ENCODE data around the gene PTTG1IP2.

DNA sequence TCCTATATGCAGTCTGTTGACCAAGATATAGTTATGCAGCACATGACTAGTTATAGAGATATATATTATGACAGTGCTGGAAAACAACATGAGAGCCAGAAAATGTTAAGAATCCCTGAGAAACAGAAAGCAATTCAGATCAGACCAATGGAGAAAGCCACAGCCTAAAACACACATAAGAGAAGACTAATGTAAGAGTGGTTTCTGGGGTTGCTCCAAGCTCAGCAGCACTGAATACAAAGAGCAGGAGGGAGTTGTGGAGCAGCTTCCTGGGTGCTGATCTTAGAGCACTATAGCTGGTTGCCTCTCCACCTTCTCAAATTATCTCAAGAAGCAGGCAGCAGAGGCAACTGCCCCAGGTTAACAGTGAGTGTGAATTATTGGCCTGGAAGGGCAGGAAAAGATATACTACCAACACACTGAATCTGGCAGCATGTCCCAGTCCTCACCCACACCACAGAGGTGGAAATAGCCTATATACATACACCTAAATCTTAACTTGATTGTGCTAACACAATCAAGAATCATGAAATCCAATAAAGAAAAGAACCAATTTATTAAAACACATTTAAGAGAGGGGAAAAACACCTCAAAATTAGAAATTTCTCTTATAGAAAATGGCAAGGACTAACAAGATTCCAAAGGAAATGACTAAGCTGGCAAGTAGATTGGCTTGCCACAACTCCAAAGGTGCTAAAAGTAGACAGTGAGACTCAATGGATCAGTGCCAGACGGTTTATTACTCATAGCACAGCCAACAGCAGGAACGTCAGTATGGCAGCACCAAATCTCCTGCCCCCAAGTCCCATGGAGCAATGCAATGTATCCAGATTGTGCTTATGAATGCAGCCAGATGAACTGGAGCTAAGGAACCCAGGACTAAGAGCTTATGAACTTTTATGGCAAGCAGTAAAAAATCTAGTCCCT is 5.1 kb downstream of the PTTG1IP2 start:
- TF ChIP-seq EP300 (IDR thresholded peaks at IDR 0.05) (no peak), CHD4 (IDR thresholded peaks at IDR 0.05; ENCODE audit: borderline replicate concordance) (no peak), POLR2A (IDR thresholded peaks at IDR 0.05; ENCODE audit: low read length) (no peak), ESRRA (IDR thresholded peaks at IDR 0.05; ENCODE audit: borderline replicate concordance, low read length) (no peak)
- TF ChIP-seq, protein P1, sequence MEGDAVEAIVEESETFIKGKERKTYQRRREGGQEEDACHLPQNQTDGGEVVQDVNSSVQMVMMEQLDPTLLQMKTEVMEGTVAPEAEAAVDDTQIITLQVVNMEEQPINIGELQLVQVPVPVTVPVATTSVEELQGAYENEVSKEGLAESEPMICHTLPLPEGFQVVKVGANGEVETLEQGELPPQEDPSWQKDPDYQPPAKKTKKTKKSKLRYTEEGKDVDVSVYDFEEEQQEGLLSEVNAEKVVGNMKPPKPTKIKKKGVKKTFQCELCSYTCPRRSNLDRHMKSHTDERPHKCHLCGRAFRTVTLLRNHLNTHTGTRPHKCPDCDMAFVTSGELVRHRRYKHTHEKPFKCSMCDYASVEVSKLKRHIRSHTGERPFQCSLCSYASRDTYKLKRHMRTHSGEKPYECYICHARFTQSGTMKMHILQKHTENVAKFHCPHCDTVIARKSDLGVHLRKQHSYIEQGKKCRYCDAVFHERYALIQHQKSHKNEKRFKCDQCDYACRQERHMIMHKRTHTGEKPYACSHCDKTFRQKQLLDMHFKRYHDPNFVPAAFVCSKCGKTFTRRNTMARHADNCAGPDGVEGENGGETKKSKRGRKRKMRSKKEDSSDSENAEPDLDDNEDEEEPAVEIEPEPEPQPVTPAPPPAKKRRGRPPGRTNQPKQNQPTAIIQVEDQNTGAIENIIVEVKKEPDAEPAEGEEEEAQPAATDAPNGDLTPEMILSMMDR (IDR thresholded peaks at IDR 0.05): no peak
- TF ChIP-seq, protein P2, sequence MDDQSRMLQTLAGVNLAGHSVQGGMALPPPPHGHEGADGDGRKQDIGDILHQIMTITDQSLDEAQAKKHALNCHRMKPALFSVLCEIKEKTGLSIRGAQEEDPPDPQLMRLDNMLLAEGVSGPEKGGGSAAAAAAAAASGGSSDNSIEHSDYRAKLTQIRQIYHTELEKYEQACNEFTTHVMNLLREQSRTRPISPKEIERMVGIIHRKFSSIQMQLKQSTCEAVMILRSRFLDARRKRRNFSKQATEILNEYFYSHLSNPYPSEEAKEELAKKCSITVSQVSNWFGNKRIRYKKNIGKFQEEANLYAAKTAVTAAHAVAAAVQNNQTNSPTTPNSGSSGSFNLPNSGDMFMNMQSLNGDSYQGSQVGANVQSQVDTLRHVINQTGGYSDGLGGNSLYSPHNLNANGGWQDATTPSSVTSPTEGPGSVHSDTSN (IDR thresholded peaks at IDR 0.05): no peak

Measured in A549 (cell line).